Uterus (tissue), 2 donors: ENCODE results near the gene TARBP2.

Experiments used
- CTCF ChIP-seq, 4 experiments: fragments of 200-600 bp in 2 of 4; fragments of 450-650 bp in 2 of 4; sonication (generic) in 2 of 4; IDR thresholded peaks; one replicate each; pipeline ENCODE4 v1.5.1; 2016 to 2019; ENCODE audit warnings: antibody characterized with exemption in 4 of 4, mild to moderate bottlenecking in 2 of 4, moderate library complexity in 1 of 4
- POLR2A ChIP-seq, 2 donors: fragments of 450-650 bp; IDR thresholded peaks; one replicate each; pipeline ENCODE4 v1.6.1; 2016; ENCODE audit warnings: antibody characterized with exemption in 2 of 2, mild to moderate bottlenecking in 1 of 2, moderate library complexity in 1 of 2

- TF ChIP-seq CTCF (IDR thresholded peaks at IDR 0.05) (no peak), POLR2A (IDR thresholded peaks at IDR 0.05) (no peak)
Observed at GRCh38 chr12:53539526-53539925, 38.4 kb downstream of the TARBP2 start.
